ENCODE measurements around the gene DSG3.
"Not testable (repeated sequence)": the region's sequence is repeated elsewhere in the genome, so short reads cannot be mapped to it uniquely, and the experiment has no call there.

DSG3 gene

DNA sequence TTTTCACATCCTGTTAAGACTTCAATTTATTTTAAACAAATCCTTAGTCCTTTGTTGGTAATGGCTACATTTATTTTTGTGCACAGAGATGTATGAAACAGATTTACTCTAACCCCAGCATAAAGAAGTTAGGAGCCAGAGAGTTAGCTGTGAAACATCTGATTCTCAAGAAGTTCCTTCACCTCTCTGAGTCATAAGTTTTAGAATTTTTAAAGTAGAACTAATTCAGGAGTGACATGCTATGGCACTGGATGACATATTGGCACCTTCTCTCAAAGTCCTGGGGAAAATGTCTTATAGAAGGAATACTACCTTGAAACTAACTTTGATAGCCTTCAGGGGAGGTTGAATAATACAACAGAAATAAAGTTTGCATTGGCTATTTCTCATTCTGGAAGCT, 44.0 kb downstream of the DSG3 start:
- no peak for DNase-seq (ENCODE audit: extremely low read depth in 1 of 2, low read depth in 1 of 2)

DNA sequence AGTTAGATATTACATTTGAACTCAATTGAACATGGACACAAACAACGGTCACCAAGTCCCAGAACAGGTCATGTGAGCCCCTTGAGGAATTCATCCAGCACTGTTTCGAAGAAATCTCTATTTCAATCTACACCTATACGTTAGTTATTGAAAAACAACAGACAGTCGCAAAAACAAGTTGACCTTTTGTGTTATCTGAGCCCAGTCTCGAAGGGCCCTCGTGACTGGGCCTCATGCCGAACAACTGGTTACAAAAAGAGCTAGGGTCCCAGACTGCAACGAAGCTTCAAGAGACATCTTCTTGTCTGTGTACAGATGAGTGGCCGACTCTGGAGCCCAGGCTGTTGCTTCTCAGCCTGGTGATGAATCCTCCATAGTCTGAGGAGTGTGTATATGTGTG, 45.1 kb downstream of the DSG3 start:
- DNase-seq (ENCODE audit: extremely low read depth in 1 of 2, low read depth in 1 of 2), result no peak

DNA sequence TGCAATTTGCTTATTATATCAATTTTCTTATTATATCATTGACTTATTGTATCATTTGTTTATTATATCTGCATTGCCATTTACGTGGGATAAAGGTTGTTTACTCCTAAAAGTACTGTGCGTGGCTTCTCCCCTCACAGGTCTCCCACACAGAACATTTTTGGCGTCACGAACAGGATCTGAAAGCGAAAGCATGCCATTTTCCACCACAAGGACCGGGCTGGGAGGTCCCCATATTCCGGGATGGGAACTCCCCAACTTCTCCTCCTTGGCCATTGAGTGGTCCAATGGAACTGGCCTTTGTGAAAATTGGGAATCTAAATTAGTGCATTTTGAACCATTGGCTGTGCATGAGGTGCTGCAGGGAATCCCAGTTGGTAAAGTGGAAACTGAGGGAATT, 45.6 kb downstream of the DSG3 start:
- DNase-seq (ENCODE audit: extremely low read depth in 1 of 2, low read depth in 1 of 2), result no peak

DNA sequence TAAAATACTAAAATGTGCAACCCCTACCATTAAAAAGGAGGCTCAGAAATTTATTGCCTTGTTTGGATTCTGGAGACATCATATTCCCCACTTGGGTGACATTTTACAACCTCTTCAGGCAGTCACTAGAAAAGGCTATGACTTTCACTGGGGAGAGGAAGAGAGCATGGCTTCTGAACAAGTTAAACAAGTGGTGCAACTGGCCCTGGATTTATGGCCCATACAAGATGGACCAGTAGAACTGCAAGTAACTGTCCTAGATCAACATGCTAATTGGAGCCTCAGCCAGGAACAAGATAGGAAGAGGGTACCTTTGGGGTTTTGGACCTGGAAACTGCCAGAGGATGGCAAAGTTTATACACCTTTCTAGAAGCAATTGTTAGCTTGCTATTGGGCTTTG, 46.4 kb downstream of the DSG3 start:
- DNase-seq (ENCODE audit: extremely low read depth in 1 of 2, low read depth in 1 of 2), result no peak

DNA sequence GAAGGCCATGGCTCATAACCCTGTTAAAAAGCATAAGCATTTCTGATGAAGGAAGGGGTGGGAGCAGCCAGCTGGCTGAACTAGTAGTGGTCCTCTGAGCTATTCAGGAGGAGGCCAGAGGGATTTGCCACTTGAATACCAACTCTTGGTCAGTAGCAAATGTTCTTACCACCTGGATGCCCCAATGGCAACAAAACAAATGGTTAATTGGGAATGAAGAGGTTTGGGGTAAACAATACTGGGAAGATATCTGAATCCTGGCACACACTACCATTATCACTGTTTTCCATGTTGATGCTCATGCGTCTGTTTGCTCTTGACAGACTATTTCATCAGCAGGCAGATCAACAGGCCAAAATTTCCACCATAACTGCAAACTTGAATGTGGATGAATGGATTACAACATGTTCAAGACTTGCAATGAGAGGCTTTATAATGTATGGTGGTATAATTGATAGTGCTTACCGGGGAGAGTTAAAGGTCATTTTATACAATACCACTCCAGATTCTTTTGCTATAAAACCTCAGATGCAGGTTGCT, 47.2 kb downstream of the DSG3 start:
- not testable (repeated sequence) for DNase-seq (ENCODE audit: extremely low read depth in 1 of 2, low read depth in 1 of 2)

DNA sequence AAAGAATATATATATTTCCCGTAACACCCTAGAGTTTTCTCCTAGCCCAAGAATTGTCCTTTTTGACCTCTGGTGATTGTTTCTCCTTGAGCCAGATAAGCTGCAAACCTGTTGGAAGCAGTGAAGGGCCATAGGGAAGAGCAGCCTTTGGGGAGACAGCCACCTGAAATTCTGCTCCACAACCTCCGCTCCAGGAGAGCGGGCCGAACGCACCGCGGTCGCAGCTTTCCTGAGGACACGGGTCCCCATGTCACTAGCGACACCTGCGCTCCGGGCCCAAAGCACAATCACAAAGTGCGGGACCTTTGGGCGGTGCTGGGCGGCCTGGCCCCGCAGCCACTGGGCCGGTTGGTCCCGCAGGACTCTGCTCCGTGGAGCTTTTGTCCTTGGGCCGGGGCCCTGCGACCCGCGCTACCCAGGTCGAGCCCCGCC, 49.9 kb downstream of the DSG3 start:
- DNase-seq (ENCODE audit: extremely low read depth in 1 of 2, low read depth in 1 of 2), result no peak

DNA sequence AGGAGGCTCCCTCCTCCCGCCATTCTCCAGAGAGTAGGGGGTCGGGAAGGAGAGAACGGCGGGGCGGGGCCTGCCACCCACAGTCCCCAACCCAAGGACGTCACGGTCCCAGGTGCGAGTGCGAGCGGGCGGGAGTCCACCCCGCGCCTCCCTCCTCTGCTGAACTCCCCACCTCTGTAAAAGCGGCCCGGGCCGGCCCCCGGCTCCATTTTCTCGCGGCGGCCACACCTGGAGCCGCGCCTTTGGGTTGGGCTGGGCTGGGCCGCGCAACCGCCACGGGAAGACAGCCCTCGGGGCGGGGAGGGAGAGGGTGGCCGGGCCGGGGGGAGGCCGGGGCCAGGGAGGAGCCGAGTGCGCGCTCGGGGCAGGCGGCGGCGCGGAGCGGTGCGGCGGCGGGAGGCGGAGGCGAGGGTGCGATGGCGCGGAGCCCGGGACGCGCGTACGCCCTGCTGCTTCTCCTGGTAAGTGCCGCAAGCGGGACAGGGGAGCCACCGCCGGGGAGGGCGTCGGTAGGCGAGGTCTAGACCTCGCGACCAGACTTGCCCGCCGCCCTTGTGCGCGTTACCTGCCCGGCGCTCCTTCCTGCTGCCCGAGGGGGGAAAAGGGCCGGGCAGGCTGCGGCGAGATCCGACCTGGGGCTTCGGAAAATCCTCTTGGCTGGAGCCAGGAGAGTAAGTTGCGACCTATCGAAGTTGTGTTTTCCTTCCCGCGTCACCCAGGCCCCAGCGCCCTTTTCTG, 50.5 kb downstream of the DSG3 start, which contains the start of gene DSG2:
Gene DSG2, plus strand, starts transcription at position 342 of the 738 bp plus-strand sequence. Its CDS starts 75 bp downstream, at position 417.
- no peak for DNase-seq (ENCODE audit: extremely low read depth in 1 of 2, low read depth in 1 of 2)

DNA sequence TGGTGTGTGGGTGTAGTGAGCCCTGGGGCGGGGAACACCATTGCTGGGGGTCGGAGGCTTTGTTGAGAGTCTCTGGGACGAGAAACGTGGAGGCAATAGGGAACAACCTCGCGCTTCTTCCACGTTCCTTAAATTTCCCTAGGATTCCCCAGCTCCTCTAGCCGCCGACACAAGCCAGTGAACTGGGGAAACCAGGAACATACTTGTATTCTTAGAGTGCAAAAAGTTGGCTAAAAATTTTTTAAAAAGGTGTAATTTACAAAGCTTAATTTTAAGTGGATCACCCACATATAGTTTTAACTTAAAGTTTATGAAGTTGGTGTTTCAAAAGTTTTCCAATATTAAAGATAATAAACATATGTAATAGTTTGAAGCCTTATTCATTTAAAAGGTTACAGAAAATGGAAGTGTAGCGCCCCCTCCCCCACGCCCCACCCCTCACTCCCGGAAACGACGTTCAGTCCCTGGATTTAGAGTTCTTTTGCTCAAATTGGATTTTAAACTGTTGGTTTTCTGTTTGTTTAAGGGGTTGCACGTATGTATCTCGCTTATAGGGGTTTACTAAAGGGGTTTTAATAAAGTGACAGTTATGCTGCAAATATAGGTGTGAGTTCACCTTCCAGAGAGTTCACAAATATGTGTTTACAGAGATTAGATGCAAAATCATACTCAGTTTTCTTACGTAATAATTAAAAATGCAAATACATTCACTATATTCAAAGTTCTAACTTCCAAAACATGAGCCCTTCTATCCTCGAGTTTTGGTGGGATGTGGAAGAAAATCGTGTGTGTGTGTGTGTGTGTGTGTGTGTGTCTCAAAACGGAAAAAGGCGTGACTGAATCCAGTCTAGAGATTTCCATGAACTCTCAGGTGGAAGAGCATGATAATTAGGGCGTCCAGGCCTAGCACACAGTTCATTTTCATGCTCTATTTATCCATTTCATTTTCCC, 51.3 kb downstream of the DSG3 start:
- DNase-seq (ENCODE audit: extremely low read depth in 1 of 2, low read depth in 1 of 2), result no peak

DNA sequence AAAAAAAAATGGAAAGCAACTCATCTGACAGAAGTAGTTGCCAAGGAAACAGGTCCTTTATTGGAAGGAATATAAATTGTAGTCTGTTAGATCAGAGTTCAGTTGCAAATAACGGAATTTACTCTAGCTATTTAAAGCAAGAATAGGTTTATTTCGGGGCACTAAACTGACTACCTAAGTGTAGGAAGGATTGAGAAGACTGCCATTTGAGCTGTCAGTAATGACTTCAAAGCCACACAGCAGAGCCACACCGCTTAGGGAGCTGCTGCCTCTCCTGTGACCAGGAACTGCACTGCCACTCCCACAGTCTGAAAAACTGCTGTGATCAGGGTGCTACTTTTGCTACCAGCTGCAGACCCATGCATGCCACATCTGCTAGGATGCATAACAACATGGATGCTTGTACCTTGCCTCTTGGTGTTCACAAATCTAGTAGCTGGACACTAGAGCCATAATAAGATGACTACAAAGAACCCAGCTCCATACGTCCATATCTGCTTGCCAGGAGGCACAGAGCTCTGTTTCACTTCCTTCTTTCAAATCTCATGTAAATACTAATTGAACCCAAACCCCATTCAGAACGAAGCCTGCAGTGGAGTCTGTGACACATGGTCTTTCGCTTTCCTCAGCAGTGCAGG, 52.6 kb downstream of the DSG3 start:
- no peak for DNase-seq (ENCODE audit: extremely low read depth in 1 of 2, low read depth in 1 of 2)

DNA sequence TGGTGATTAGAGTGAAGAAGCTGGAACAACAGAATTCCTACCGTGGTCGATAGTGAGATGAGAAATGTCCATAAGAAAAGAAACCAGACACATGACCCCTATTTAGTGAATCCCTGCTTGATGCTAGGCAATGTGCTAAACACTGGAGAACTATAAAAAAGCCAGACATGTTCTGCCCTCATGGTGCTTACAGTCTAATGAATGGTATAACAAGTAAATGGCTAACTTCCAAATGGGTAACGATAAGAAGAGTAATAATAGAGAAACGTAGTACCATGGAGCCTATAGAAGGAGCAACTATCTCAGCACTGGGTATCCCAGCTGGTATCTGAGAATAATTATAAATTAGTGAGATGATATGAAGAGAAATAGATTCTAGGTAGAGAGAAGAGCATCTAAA, 55.5 kb downstream of the DSG3 start:
- no peak for DNase-seq (ENCODE audit: extremely low read depth in 1 of 2, low read depth in 1 of 2)

DNA sequence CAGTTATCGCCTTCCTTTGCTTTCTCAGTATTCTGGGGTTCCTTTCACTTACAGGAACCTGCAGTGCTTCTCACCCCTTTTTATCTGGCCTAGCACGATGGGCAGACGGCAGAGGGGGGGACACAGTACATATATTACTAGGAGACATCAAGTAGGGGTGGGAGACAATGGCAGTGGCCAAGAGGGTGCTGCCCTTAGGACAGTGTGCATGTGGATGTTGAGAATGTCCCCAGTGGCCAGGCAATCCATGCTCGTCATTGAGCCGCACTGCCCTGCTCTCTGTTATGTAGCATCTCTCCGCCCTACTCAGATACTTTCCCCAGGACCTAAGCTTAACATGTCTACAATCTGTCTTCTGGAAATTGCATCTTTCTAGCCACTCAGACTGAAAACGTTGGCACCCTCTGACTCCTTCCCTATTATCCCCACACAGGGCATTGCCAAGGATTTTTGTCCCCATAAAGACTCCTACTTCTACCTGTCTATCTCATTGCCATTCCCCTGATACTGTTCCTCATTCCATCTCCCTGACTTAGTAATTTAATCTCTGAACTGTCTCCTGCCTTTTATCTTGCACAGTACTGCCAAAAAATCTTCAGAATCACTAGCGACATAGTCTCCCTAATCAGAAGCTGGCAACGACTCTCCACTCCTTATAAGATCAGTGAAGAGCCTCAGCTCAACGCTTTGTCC, 57.1 kb downstream of the DSG3 start:
- DNase-seq (ENCODE audit: extremely low read depth in 1 of 2, low read depth in 1 of 2), result no peak

DNA sequence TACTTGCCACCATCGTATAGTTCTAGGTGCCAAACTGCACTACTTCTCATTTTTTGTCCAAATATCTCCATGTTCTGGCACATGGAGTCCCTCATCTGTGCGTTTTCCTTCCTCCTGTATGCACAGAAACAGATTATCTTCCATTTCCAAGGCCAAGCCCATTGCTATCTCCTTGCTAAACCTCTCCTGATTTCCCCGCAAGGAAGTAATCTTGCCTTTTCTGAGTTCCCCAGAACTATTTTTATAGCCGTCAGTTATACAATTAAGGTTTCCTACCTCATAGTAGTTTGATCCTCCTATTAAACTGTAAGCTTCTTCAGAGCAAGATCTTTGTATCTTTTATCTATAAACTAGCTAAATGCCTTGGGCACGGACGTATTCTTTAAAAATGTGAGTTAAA, 57.6 kb downstream of the DSG3 start:
- no peak for DNase-seq (ENCODE audit: extremely low read depth in 1 of 2, low read depth in 1 of 2)

DNA sequence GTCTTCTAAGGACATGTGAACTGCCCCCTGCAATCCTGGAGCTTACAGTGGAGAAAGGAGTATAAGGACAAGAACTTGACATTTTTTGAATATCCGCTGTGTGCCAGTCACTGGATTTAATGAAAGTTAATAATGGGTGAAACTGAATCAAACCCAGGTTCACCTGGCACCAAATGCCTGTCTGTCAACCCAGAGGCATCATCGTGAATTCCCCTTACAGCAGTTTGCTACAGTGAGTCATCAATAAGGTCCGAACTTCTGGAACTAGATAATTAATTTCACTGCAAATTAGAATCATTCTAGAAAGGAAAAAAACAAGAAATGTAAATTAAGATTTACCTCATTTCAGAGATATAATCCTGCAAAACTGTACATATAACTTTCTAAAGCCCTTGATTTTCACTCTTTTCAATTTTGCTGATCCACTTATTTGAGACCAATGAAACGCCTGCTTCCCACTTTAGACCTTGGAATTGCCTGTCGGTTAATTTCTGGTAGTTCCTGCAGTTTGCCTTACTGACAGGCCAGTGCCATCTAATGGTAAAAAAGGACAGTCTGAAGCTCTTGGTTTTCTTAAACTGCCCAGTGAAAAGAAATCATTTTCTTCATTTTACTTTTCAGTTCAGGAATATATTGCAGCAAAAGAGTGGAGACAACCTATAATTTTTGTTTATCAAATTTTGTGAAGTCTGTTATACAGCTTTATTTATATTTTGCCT, 58.6 kb downstream of the DSG3 start:
- no peak for DNase-seq (ENCODE audit: extremely low read depth in 1 of 2, low read depth in 1 of 2)

DNA sequence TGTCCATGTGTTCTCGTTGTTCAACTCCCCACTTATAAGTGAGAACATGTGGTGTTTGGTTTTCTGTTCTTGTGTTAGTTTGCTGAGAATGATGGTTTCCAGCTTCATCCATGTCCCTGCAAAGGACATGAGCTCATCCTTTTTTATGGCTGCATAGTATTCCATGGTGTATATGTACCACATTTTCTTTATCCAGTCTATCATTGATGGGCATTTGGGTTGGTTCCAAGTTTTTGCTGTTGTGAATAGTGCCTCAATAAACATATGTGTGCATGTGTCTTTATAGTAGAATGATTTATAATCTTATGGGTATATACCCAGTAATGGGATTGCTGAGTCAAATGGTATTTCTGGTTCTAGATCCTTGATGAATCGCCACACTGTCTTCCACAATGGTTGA, 59.6 kb downstream of the DSG3 start:
- DNase-seq (ENCODE audit: extremely low read depth in 1 of 2, low read depth in 1 of 2), result not testable (repeated sequence)

DNA sequence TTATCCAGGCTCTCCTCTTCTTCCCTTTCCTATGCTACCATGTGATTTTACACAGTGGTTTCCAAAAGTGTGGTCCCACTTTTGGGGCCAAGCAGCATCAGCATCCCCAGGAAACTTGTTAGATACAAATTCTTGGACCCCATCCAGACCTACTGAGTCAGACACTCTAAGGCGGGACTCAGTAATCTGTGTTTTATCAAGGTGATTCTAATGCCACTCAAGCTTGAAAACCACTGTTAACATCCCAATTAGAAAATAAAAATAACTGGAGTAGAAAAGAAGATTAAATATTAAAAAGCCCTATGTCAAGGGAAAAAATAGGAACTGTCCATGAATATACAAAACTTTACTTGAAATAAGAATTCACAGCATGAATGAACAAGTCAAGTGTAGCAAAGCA, 61.2 kb downstream of the DSG3 start:
- no peak for DNase-seq (ENCODE audit: extremely low read depth in 1 of 2, low read depth in 1 of 2)

DNA sequence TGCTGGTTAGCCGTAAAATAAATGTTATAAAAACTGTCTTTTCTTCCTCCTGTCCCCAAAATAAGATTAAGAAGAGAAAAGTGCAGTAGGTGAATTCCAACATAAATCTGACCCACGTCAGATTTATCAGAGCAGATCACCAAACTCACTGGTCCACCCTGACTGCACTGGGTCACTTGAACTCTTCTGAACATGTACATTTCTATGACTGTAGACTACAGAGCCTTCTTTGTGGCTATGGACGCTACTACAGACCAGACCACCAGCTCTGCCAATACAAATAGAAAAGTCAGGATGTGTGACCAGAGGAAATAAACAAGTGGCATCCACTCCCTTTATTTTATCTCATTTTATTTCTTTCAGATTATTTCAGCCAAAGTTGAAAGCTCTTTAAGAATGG, 62.0 kb downstream of the DSG3 start:
- no peak for DNase-seq (ENCODE audit: extremely low read depth in 1 of 2, low read depth in 1 of 2)

DNA sequence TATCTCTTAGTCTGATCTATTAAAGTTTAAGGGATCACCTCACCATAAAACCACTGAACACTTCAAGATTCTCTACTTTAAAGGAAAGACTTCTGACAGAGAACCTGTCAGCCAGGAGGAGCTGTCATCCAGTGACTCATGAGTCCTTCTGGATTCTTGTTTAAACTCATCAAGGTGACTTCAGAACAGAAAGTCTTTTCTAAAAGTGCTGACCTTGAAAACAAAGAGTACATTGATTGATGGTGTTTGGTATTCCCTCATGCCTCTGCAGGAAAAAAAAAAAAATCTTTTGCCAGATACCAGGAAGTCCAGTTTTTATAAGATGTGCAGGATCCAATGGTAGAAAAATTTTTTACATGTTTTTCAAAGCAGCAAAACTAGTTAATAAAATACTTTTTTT, 62.8 kb downstream of the DSG3 start:
- DNase-seq (ENCODE audit: extremely low read depth in 1 of 2, low read depth in 1 of 2), result no peak

DNA sequence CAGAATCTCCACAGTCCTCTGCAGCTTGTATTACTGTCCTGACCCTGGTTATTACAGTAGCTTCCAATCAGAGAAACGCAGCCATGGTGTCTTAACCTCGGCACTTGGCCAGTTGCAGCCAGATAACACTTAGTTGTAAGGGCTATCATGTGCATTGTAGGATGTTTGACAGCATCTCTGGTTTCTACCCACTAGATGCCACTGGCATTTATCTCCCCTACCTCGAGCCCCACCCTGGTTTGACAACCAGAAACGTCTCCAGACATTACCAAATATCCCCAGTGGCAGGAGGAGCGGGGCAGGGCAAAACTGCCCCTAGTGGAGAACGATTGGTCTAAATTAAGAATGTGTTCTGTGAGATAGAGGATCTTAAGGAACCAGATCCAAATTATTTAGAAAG, 63.6 kb downstream of the DSG3 start:
- no peak for DNase-seq (ENCODE audit: extremely low read depth in 1 of 2, low read depth in 1 of 2)

DNA sequence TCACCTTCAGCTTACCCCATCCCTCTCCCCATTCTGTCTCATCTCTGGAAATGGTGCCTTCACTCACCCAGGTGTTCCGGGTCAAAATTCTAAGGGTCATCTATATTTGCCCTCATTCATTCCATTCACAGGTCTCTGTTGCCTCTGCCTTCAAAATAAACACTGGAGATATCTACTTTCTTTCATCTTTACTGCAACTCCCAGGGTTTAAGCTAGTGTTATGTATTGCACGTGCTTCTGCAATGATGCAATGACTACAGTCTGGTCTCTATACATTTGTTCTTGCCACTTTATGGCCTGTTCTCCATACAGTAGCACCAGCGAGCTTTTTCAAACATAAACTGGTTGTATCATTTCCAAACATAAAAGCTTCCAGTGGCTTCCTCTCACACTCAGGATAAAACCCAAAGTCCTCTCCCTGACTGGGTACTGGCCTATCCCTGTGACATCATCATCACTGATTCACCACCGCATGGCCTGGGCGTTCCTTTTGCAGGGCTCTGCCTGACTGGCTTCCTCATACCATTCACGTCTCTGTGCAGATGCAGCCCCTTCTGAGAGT, 64.7 kb downstream of the DSG3 start:
- DNase-seq (ENCODE audit: extremely low read depth in 1 of 2, low read depth in 1 of 2), result no peak

Measured in stimulated activated CD8-positive, alpha-beta memory T cell treated with anti-CD3 and anti-CD28 coated beads, Interleukin-7, amount 100 ng/mL, for 48 hours (primary cell).